AG20443 (cell line): ENCODE measurements around the gene CRLF2.
A peak's percentile ranks its signal among the peaks of the same experiment; 100 is the strongest.
"Not testable (repeated sequence)": the region's sequence is repeated elsewhere in the genome, so short reads cannot be mapped to it uniquely, and the experiment has no call there.

Experiments used
- DNase-seq: peaks from one replicate; pipeline ENCODE4 v3.0.0; 2012; ENCODE audit warnings: low spot score, mixed read lengths

CRLF2 gene

DNA sequence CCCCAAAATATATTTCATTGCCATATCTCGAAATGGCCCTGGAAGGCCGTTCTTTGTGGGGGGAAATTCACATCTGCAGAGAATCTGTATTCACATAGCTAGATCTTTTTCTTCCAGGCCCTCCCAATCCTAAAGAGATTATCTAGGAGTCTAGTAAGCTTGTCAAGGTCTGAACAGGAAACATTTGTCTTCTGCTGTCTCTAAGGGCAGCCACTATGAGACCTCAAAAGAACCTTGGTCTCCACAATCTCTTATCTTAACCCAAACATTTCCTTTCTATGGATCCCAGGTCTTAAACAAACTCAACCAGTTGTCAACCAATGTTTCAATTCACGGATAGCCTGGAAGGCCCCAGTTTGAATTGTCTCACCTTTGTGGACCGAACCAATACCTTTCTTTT is 45.0 kb downstream of the CRLF2 start:
- no peak for DNase-seq

GRCh38 chrX:1165535-1166196 is 46.8 kb downstream of the CRLF2 start:
- no peak for DNase-seq

DNA sequence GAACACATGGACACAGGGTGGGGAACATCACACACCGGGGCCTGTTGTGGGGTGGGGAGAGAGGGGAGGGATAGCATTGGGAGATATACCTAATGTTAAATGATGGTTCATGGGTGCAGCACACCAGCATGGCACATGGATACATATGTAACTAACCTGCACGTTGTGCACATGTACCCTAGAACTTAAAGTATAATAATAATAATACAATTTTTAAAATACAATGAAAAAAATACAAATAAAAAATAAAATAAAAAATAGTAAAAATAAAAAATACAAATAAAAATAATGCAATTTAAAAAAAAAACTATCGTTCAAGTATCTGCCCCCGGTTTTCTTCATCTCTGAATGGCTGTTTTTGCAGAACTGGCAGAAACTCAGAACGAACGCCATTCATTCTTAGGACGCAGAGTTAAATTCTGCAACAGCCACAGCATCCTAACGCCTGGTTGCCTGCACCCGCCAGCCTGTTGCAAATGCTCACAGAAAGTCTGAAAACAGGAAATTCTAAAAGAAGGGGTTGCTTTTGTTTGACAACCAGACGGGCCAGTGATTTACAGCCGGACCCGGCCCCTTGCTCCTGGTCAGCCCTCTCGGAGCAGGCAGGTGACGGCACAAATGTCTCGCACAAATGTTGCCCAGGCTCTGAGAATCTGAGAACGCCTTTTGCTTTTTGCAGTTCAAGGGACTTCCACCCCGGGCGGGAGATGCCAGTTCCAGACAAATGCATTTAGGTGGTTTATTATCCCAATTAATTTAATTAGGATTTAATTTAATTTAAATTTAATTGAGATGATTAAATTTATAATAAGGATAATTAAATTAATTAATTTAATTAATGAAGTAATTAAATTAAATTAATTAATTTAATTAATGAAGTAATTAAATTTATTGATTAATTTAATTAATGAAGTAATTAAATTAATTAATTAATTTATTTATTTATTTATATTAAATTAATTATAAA is 47.8 kb downstream of the CRLF2 start:
- peak; percentile 34 for DNase-seq

- DNase-seq: no peak
These were observed 49.2 kb downstream of the CRLF2 start for GRCh38 chrX:1163231-1163630.

DNA sequence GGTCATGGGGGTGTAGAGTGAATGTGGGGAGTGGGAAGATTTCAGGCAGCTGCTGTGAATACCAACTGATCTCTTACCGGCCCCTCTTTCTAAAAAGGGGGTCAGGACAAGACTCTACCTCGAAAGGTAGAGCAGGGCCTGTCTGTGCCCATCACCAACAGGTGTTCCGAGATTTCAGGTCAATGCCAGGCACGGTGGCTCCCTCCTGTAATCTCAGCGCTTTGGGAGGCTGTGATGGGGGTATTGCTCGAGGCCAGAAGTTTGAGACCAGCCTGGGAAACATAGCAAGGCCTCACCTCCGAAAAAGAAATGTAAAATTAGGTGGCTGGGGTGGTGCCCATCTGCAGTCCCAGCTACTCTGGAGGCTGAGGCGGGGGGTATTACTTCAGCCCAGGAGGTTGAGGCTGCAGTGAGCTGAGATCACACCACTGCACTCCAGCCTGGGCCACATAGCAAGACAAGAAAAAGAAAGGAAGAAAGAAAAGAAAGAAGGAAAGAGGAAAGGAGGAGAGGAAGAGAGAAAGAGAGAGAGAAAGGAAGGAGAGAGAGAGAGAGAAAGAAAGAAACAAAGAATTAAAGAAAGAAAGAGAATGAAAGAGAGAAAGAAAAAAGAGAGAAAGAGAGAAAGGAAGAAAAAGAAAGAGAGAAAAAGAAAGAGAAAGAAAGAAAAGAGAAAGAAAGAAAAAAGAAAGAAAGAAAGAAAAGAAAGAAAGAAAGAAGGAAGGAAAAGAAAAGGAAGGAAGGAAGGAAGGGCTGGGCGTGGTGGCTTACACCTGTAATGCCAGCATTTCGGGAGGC is 50.1 kb downstream of the CRLF2 start:
- no peak for DNase-seq

- DNase-seq: no peak
These were observed 52.9 kb downstream of the CRLF2 start for GRCh38 chrX:1159548-1159947.

DNA sequence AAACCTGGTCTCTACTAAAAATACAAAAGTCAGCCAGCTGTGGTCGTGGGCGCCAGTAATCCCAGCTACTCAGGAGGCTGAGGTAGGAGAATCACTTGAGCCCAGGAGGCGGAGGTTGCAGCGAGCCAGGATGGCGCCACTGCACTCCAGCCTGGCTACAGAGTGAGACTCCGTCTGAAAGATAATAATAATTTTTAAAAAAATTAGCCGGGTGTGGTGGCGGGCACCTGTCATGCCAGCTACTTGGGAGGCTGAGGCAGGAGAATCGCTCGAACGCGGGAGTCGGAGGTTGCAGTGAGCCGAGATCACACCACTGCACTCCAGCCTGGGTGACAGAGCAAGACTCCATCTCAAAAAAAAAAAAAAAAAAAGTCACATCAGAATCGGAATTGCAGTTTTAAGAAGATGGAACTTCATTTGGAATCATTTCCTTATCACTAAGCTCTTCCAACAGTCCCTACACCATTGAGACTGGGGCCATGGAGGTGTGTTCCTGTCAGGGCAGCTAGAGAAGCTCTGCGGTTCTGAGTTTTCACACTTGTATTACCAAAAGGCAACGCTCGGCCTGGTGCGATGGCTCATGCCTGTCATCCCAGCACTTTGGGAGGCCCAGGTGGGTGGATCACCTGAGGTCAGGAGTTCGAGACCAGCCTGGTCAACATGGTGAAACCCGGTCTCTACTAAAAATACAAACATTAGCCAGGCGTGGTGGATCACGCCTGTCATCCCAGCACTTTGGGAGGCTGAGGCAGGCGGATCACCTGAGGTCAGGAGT is 55.6 kb downstream of the CRLF2 start:
- not testable (repeated sequence) for DNase-seq

GRCh38 chrX:1153940-1154339 is 58.5 kb downstream of the CRLF2 start:
- DNase-seq: no peak

DNA sequence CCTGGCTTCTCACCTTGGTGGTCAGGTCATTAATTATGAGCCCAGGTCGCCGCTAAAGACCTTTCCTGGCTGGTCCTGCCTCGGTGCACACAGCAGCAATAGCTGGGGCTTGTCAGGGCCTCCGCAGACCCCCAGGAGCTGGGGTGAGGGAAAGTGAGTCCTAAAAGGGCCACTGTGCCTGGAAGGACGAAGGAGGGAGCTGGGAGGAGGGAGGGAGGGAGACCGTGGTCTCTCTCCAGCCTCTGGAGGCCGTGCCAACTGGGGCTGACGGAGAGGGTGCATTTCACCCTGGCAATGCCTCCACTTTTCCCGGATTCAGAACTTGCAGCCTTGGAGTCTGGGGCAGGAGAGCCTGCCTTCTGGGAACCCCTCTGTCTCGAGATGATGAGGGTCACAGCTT is 60.4 kb downstream of the CRLF2 start:
- no peak for DNase-seq

DNA sequence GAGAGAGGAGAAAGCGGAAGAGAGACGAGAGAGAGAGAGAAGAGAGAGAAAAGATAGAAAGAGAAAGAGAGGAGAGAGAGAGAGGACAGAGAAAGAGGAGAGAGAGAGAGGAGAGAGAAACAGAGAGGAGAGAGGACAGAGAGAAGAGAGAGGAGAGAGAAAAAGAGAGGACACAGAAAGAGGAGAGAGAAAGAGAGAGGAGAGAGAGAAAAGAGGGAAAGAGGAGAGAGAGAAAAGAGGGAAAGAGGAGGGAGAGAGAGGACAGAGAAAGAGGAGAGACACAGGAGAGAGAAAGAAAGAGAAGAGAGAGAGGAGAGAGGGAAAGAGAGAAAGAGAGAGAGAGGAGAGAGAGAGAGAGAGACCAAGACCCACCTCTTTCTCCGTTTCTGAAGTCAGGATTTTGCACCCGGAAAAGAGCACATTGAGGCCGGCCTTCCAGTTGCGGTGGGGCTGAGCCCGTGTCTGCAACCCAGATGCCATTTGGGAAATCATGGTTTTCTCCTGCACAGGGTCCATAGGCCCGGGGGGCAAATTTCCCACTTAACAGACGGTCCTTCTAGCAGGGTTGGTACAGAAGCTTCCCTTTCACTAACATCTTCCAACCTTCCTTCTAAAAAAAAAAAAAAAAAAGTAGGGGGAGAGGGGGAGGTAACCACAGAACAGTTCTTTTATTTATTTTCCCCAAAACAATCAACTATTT is 60.9 kb downstream of the CRLF2 start:
- no peak for DNase-seq

GRCh38 chrX:1150569-1151347 is 61.7 kb downstream of the CRLF2 start:
- DNase-seq: no peak

- no peak for DNase-seq
These were observed 64.6 kb downstream of the CRLF2 start for GRCh38 chrX:1147611-1148515.

GRCh38 chrX:1144293-1144692 is 68.2 kb downstream of the CRLF2 start:
- no peak for DNase-seq
